Neural progenitor cell (in vitro differentiated cells): Measurements from ENCODE around the gene CCDC177.

Source experiments
- EZH2 ChIP-seq: fragments of 200-600 bp; sonication (generic); IDR thresholded peaks from 2 replicates; pipeline ENCODE4 v1.6.1; 2017; ENCODE audit warnings: antibody characterized with exemption, mild to moderate bottlenecking, moderate library complexity
- EZH2phosphoT487 ChIP-seq: fragments of 200-600 bp; sonication (generic); IDR thresholded peaks from 2 replicates; pipeline ENCODE4 v1.6.1; 2017; ENCODE audit warnings: antibody characterized with exemption
- TF ChIP-seq, protein P1 (sequence below): fragments of 200-600 bp; sonication (generic); IDR thresholded peaks from 2 replicates; pipeline ENCODE4 v1.5.1; 2017; ENCODE audit warnings: antibody characterized with exemption, mild to moderate bottlenecking

DNA sequence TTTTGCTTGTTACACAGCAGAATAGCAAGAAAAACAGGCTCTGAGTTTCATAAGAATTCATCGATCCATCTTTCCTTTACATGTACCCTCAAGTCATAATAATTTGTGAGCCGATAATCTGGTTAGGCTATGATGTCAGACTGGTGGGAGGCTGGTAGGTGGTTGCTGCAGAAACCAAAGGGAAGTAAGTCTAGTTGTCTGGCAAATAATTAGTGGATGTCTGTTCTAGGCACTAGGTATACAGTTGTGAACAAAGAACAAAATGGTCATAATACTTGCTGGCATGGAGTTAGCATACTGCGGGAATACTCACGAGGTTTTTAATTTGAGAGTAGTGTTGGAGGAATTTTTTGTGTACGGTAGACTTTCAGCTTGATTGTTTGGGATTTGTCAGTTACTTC lies 45.5 kb upstream of the CCDC177 start:
- TF ChIP-seq, protein P1, sequence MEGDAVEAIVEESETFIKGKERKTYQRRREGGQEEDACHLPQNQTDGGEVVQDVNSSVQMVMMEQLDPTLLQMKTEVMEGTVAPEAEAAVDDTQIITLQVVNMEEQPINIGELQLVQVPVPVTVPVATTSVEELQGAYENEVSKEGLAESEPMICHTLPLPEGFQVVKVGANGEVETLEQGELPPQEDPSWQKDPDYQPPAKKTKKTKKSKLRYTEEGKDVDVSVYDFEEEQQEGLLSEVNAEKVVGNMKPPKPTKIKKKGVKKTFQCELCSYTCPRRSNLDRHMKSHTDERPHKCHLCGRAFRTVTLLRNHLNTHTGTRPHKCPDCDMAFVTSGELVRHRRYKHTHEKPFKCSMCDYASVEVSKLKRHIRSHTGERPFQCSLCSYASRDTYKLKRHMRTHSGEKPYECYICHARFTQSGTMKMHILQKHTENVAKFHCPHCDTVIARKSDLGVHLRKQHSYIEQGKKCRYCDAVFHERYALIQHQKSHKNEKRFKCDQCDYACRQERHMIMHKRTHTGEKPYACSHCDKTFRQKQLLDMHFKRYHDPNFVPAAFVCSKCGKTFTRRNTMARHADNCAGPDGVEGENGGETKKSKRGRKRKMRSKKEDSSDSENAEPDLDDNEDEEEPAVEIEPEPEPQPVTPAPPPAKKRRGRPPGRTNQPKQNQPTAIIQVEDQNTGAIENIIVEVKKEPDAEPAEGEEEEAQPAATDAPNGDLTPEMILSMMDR, result no peak
- TF ChIP-seq EZH2, result no peak
- TF ChIP-seq EZH2phosphoT487, result no peak
